NB4 (cell line): ENCODE results near the gene LRRC34.

Source experiments
- MYC ChIP-seq: IDR thresholded peaks from 2 replicates; pipeline ENCODE4 v1.6.1; 2011; ENCODE audit warnings: low read depth, low read length
- POLR2A ChIP-seq: IDR thresholded peaks from 2 replicates; pipeline ENCODE4 v1.6.1; 2011; ENCODE audit warnings: mild to moderate bottlenecking; ENCODE audit not compliant: insufficient read length; ENCODE audit errors: extremely low read depth
- TF ChIP-seq, protein P1 (sequence below): IDR thresholded peaks from one replicate; pipeline ENCODE4 v1.5.1; 2012; ENCODE audit warnings: low read depth, low read length

DNA sequence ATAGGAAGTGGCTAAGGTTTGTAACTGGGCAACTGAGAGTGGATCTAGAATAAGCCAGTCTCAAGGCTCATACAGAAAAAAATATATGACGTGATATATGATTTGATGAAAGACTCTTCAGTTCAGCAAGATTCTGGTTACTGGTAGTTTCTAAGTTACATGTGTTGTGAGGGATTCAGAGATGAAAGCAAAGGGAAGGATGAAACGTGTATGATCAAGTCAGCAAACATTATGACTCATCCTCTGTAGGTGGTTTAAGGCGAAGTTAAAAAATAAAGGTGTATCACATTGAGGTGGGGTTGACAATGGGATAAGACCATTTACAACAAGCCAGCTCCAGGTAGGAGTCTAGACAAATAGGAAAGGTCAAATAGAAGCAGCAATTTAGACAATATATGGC lies 64.0 kb downstream of the LRRC34 start:
- no peak for TF ChIP-seq MYC
- TF ChIP-seq, protein P1, sequence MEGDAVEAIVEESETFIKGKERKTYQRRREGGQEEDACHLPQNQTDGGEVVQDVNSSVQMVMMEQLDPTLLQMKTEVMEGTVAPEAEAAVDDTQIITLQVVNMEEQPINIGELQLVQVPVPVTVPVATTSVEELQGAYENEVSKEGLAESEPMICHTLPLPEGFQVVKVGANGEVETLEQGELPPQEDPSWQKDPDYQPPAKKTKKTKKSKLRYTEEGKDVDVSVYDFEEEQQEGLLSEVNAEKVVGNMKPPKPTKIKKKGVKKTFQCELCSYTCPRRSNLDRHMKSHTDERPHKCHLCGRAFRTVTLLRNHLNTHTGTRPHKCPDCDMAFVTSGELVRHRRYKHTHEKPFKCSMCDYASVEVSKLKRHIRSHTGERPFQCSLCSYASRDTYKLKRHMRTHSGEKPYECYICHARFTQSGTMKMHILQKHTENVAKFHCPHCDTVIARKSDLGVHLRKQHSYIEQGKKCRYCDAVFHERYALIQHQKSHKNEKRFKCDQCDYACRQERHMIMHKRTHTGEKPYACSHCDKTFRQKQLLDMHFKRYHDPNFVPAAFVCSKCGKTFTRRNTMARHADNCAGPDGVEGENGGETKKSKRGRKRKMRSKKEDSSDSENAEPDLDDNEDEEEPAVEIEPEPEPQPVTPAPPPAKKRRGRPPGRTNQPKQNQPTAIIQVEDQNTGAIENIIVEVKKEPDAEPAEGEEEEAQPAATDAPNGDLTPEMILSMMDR: no peak
- no peak for TF ChIP-seq POLR2A
